Natural killer cell treated with Interleukin-12 subunit alpha and Interleukin-12 subunit beta and Interleukin-15 and Interleukin-18, amount 100 ng/mL, for 72 hours (primary cell): ENCODE results near the gene RBBP4. TPM values are rescaled to one million over a fixed set of nuclear protein-coding genes. Genes with fewer than 3 reads are reported as not detected.

Experiments
- ATAC-seq, 2 donors: fragments of 150-1000 bp; cut with Tn5 transposase in 1 of 2; sonication (Bioruptor Pico), chemical (Tn5 transposase) in 1 of 2; 2 replicates each; pipeline ENCODE4 v1.10.0; 2021
- DNase-seq: peaks from one replicate; pipeline ENCODE4 v3.0.0; 2022; ENCODE audit warnings: low spot score
- H3K27ac Mint-ChIP-seq, 2 donors: 1 replicate in 1 of 2; 2 replicates in 1 of 2; pipeline ENCODE4 v1.8.0; 2022; ENCODE audit warnings: mixed read lengths in 2 of 2, mild to moderate bottlenecking in 1 of 2, moderate library complexity in 1 of 2
- H3K27me3 Mint-ChIP-seq, 2 donors: 1 replicate in 1 of 2; 2 replicates in 1 of 2; pipeline ENCODE4 v1.8.0; 2022; ENCODE audit warnings: mixed read lengths in 2 of 2
- H3K36me3 Mint-ChIP-seq: one replicate; pipeline ENCODE4 v1.8.0; 2022; ENCODE audit warnings: mixed read lengths
- H3K4me1 Mint-ChIP-seq, 2 donors: 1 replicate in 1 of 2; 2 replicates in 1 of 2; pipeline ENCODE4 v1.8.0; 2022; ENCODE audit warnings: low read depth in 2 of 2, mixed read lengths in 2 of 2, mild to moderate bottlenecking in 1 of 2
- H3K4me3 Mint-ChIP-seq: one replicate; pipeline ENCODE4 v1.8.0; 2022; ENCODE audit warnings: mixed read lengths
- H3K9me3 Mint-ChIP-seq: 2 replicates; pipeline ENCODE4 v1.8.0; 2022; ENCODE audit warnings: mixed read lengths
- total RNA-seq, 2 donors: library from RNA; stranded (reverse); gene quantifications; one replicate each; pipeline ENCODE4 v1.2.3, GENCODE V29; 2022

The RBBP4 gene
- total RNA-seq: 100 to 1,000 TPM; 228 to 244 TPM

DNA sequence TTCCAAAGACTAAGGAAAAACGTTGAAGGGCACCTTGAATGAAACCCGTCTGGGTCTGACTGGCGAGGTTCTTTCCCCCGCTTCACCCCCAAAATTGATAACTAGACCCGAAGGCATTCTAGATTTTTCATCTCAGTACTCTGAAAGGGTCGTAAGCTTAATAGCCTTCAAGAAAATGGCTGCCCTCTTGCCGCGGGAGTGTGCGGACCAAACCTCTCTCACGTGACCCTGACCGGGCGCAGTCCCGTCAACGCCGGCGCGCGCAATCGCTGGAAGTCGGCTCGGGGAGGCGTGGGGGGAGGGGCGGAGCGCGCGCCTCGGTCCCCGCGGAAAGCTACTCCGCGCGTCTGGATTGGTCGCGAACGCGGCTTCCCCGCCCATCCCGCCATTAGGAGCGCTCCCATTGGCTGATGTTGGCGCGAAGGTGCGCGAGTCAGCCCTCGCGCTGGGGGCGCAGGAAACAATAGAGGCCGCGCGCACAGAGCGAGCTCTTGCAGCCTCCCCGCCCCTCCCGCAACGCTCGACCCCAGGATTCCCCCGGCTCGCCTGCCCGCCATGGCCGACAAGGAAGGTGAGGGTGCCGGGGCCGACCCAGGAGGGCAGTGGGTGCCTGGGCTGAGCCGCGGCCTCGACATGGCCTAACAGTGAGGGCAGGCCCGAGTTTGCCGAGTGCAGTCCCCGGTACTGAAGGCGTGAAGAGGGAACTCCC is at the start of gene RBBP4:
RBBP4 (plus strand) TSS at position 457 of the 709 bp plus-strand sequence; CDS start at position 556, 99 bp downstream.
- Mint-ChIP-seq H3K9me3 (no peaks in the 10 kb centered on the region), H3K4me1 (peaks cover 35 to 48% of the 10 kb centered on the region in 2 donors), H3K4me3 (peak within 1 kb of the TSS; percentile 99), H3K27me3 (no peaks in the 10 kb centered on the region), H3K36me3 (peaks cover 19% of the 10 kb centered on the region), H3K27ac (peak within 1 kb of the TSS; percentile 97 to 100)
- ATAC-seq (peak; percentile 95), DNase-seq (peak; percentile 99)

DNA sequence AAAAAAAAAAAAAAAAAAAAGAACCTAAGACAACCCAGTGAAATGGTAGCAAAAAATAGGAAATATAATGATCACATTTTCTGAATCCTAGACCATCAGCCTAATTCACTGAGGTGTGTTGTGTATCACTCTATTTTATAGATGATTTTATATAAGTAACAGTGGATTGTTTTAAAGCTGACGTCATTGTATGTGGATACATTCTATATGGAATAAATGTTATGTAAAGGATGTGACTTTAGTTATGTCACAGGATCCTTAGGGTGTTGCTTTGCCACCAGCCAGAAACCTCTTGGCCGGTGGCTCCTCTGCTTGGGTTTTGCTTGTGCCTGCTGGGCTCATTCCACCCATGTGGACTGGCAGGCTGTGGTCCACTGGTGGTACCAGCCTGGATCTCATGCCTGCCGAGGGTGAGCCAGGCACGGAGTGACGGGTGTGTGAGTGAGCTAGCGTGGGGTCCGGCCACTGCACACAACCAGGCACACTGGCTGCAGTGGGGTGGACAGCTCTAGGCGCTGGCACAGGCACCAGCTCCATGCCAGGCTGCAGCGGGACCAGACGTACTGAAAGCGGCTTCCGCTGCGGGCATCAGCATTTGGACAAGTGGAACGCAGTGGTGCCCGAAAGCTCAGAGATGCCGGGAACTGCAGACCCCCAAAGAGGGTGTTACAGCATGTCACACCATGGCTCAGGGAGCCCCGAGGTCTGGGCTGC is 45.1 kb upstream of the RBBP4 start:
- H3K27me3 Mint-ChIP-seq: no peaks in the 10 kb centered on the region
- no peak overlapping the region for H3K27ac Mint-ChIP-seq
- H3K36me3 Mint-ChIP-seq: no peaks in the 10 kb centered on the region
- DNase-seq (no peak), ATAC-seq (peak in 1 of 2 donors; percentile 43)
- H3K9me3 Mint-ChIP-seq: no peaks in the 10 kb centered on the region
- no peak overlapping the region for H3K4me3 Mint-ChIP-seq
- H3K4me1 Mint-ChIP-seq: no peaks in the 10 kb centered on the region

DNA sequence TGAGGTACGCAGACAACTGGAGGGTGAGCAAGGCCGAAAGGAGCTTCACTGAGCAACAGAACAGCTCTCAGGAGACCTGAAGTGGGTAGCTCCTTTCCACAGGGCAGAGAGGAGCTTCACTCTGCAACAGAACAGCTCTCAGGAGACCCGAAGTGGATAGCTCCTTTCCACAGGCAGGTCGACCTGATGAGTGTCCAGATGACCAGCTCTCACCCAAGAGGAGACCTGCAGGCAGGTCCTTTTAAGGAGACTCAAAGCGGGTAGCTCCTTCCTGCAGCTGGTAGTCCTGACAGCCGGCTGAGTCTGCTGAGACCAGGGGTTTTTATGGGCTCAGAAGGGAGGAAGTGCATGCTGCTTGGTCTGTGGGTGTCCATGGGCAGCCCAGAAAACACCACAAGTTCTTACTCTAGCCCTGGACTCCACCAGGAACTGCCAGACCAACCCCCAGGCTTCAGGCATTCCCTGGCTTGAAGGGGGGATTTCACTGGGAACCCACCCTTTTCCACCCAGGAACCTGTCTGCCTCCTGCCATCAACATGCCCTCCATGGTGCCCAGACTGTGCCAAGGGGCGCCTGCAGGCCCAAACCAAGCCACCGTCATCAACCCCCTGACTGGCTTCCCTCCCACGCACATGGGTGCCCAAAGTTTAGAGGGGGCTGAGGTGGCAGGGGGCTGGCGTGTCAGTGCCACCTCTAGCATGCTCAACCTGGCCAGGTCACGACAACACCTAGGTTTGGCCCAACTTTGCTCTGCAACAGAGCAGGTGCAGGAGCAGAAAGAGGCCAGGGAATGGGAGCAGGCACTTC is 44.2 kb upstream of the RBBP4 start:
- H3K4me3 Mint-ChIP-seq: no peak overlapping the region
- DNase-seq (no peak), ATAC-seq (no peak)
- no peak overlapping the region for H3K27ac Mint-ChIP-seq
- no peaks in the 10 kb centered on the region for H3K27me3 Mint-ChIP-seq
- no peaks in the 10 kb centered on the region for H3K36me3 Mint-ChIP-seq
- no peaks in the 10 kb centered on the region for H3K9me3 Mint-ChIP-seq
- H3K4me1 Mint-ChIP-seq: no peaks in the 10 kb centered on the region

DNA sequence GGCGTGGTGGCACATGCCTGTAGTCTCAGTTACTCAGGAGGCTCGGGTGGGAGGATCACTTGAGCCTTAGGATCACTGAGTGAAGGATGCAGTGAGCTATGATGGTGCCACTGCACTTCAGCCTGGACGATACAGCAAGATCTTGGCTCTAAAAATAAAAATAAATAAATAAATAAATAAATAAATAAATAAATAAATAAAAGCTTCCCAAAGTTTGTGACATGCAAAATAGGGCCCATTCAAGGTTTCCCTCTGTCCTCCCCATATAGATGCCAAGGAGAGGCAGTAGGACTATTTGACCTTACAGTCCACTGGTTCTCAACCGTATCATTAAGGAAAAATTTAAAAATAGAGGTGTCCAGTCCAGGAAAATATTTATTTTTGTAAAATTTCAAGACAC is 41.8 kb upstream of the RBBP4 start:
- Mint-ChIP-seq H3K27ac (no peak overlapping the region), H3K9me3 (no peaks in the 10 kb centered on the region), H3K36me3 (no peaks in the 10 kb centered on the region), H3K4me1 (peaks cover 4 to 6% of the 10 kb centered on the region in 2 donors), H3K27me3 (no peaks in the 10 kb centered on the region), H3K4me3 (no peak overlapping the region)
- ATAC-seq: no peak
- DNase-seq: no peak

DNA sequence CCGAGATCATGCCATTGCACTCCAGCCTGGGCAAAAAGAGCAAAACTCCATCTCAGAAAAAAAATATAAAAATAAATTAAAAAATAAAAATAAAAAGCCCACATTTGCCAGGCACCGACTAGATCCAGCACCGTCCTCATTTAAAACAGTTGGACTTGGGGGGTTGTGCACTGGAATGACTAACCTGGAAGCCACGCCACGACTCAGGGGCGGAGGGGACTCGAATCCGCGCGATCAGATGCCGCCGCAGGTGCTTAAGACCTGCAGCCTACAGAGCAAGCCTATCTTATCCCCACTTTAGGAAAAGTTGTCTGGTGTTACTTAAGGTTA is 39.2 kb upstream of the RBBP4 start:
- Mint-ChIP-seq H3K36me3 (no peaks in the 10 kb centered on the region), H3K27me3 (no peaks in the 10 kb centered on the region), H3K9me3 (no peaks in the 10 kb centered on the region), H3K4me3 (peak overlapping the region; percentile 44), H3K4me1 (peaks cover 4 to 6% of the 10 kb centered on the region in 2 donors), H3K27ac (no peak overlapping the region)
- ATAC-seq (no peak), DNase-seq (no peak)

DNA sequence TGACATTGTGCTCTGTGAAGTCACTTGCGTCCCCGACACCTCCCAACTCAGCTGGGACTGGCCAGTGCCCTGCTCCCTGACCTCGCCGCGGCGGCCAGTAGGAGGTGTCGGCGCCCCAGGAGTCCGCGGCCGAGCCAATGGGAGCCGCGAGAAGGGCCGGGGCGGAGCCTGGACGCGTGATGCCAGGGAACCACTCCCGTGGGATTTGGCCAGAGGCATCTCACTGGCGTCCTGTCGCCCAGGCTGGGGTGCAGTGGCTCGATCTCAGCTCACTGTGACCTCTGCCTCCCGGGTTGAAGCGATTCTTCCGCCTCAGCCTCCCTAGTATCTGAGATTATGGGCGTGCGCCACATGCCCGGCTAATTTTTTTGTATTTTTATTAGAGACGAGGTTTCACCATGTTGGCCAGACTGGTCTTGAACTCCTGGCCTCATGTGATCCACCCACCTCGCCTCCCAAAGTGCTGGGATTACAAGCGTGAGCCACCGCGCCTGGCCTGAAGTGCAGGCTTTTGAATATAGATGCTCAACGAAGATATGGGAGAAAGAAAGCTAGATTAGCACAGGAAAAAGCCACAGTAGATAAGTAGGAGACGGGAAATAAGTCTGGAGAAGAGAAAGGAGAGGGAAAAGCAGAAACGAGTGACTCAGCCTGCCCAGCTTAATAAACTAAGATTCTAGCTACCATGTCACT is 38.7 kb upstream of the RBBP4 start:
- H3K27me3 Mint-ChIP-seq: no peaks in the 10 kb centered on the region
- H3K4me1 Mint-ChIP-seq: peaks cover 4 to 6% of the 10 kb centered on the region in 2 donors
- ATAC-seq (peak; percentile 98 to 100), DNase-seq (peak; percentile 86)
- peak overlapping the region; percentile 44 for H3K4me3 Mint-ChIP-seq
- H3K36me3 Mint-ChIP-seq: no peaks in the 10 kb centered on the region
- no peaks in the 10 kb centered on the region for H3K9me3 Mint-ChIP-seq
- peak overlapping the region in 1 of 2 donors; percentile 88 for H3K27ac Mint-ChIP-seq

DNA sequence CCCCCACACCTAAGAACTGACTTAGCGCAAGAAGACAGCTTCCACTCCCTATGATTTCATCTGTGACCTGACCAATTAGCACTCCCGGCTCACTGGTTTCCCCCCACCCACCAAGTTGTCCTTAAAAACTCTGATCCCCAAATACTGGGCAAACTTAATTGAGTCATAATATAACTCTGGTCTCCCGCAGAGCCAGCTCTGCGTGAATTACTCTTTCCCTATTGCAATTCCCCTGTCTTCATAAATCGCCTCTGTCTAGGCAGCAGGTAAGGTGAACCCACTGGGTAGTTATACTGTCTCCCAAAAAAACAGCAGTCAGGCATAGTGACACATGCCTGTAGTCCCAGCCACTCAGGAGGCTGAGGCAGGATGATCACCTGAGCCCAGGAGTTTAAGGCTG is 37.5 kb upstream of the RBBP4 start:
- Mint-ChIP-seq H3K36me3 (no peaks in the 10 kb centered on the region), H3K9me3 (no peaks in the 10 kb centered on the region), H3K27me3 (no peaks in the 10 kb centered on the region), H3K27ac (peak overlapping the region in 1 of 2 donors; percentile 53), H3K4me3 (peak overlapping the region; percentile 40), H3K4me1 (peaks cover 4 to 6% of the 10 kb centered on the region in 2 donors)
- DNase-seq (no peak), ATAC-seq (no peak)

DNA sequence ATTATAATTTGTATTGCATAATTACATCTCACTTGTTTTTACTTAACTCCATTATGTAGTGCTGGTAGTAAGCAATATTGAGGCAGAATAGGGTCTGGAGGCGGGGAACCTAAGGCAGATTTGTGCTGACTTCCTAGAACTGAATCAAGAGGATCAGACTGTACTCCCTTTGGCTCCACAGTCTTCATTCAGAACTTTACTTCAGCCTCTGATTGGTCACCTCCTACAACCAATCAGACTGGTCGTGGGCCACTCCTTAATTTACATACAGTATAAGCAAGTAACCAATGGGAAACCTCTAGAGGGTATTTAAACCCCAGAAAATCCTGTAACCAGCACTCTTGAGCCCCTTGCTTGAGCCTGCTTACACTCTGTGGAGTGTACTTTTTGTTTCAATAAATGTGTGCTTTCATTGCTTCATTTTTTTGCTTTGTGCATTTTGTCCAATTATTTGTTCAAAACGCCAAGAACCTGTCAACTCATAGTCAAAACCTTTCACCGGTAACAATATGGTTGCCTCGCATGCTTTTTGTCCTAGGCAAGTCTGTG is 32.3 kb upstream of the RBBP4 start:
- H3K36me3 Mint-ChIP-seq: peaks cover 8% of the 10 kb centered on the region
- no peaks in the 10 kb centered on the region for H3K9me3 Mint-ChIP-seq
- no peaks in the 10 kb centered on the region for H3K27me3 Mint-ChIP-seq
- H3K4me3 Mint-ChIP-seq: no peak overlapping the region
- DNase-seq: no peak
- no peak for ATAC-seq
- no peak overlapping the region for H3K27ac Mint-ChIP-seq
- H3K4me1 Mint-ChIP-seq: peaks cover 12 to 14% of the 10 kb centered on the region in 2 donors

DNA sequence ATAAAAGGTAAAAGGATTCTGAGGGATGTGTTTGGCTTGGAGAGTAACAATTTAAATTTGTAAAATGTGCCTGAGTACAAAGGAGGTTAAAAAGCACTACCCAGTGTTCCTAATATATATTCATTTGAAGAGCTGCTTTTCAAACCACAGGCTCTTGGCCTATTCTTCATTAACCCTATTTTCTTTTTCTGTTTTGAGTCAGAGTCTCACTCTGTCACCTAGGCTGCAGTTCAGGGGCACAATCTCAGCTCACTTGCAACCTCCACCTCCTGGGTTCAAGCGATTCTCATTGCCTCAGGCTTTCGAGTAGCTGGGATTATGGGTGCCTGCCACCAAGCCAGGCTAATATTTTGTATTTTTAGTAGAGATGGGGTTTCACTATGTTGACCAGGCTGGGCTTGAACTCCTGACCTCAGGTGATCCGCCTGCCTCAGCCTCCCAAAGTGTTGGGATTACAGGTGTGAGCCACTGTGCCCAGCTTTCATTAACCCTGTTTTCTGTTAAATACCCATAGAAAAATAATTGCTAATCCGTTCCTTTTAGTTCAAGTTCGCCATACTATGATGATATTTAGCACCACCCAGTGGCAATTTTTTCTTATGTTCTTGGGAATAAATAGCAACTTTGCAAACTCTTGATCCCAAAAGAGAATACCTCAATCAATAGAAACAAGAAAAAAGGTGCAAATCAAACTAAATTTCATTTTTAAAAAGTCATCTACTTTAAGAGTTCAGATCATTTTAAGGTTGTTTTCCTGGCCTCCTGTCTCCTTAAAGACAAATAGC is 31.1 kb upstream of the RBBP4 start:
- ATAC-seq: peak in 1 of 2 donors; percentile 67
- peaks cover 9% of the 10 kb centered on the region for H3K36me3 Mint-ChIP-seq
- peaks cover 19 to 21% of the 10 kb centered on the region in 2 donors for H3K4me1 Mint-ChIP-seq
- H3K27me3 Mint-ChIP-seq: no peaks in the 10 kb centered on the region
- no peaks in the 10 kb centered on the region for H3K9me3 Mint-ChIP-seq
- peak overlapping the region; percentile 21 for H3K4me3 Mint-ChIP-seq
- H3K27ac Mint-ChIP-seq: no peak overlapping the region
- no peak for DNase-seq

DNA sequence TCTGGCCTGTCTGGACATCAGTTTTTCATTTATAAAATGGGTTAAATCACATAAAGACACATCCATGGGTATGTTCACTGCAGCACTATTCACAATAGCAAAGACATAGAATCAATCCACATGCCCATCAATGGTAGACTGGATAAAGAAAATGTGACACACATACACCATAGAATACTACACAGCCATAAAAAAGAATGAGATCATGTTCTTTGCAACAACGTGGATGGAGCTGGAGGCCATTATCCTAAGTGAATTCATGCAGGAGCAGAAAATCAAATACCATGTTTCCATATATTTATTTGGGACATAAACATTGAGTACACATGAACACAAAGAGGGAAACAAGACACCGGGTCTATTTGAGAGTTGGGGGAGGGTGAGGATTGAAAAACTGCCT is 28.8 kb upstream of the RBBP4 start:
- Mint-ChIP-seq H3K36me3 (peaks cover 9% of the 10 kb centered on the region), H3K9me3 (no peaks in the 10 kb centered on the region), H3K4me3 (no peak overlapping the region), H3K4me1 (peaks cover 24% of the 10 kb centered on the region in 2 donors), H3K27me3 (no peaks in the 10 kb centered on the region), H3K27ac (no peak overlapping the region)
- DNase-seq (no peak), ATAC-seq (no peak)

DNA sequence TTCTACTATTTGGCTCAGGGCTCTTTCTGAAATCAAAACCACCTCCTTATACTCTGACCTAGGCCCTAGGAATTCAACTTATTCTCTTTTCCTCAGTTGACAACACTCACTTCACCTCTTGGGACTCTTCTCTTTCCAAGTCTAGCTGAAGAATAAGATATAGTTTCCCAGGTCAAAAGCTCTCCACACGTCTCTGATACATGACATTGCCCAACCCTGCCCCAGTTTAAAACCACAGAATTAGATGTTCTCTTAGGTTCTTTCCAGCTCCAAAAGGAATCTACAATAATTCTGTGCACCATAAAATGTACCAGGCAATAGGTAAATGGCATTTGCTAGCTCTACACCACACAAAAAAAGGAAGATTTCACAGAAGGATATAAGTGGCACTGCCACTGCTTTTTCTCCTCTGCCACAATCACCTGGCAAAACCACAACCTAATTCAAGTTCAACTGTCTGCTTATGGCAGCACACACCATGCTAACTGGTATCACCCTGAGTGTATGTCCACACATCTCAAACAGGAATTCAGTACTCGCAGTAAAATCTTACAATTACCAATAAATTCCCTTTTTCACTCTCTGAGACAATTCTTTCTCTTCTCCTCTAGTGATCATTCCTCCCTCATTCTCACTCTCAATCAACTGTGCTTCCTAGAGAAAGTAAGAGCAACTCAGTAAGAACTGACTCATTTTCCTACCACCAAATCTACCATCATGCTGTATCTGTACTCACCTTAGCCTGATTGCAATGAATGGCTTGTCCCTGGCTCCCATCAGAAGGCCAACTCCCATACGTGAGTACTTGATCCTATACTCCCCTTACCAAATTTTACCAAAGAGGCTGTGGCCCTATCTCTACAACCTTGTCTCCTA is 28.0 kb upstream of the RBBP4 start:
- ATAC-seq (peak; percentile 69 to 74), DNase-seq (no peak)
- Mint-ChIP-seq H3K27me3 (no peaks in the 10 kb centered on the region), H3K4me1 (peaks cover 31 to 32% of the 10 kb centered on the region in 2 donors), H3K36me3 (peaks cover 9% of the 10 kb centered on the region), H3K27ac (peak overlapping the region; percentile 10 to 54), H3K9me3 (no peaks in the 10 kb centered on the region), H3K4me3 (peak overlapping the region; percentile 69)

DNA sequence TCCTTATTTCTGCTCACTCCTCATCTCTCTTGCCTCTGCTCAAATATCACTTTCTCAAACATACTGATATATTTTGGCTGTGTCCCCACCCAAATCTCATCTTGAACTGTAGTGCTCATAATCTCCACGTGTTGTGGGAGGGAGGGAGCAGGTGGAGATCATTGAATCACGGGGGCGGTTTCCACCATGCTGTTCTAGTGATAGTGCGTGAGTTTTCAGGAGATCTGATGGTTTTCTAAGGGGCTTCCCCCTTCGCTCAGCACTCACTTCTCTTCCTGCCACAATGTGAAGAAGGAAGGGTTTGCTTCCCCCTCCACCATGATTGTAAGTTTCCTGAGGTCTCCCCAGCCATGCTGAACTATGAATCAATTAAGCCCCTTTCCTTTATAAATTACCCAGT is 27.2 kb upstream of the RBBP4 start:
- peaks cover 31 to 33% of the 10 kb centered on the region in 2 donors for H3K4me1 Mint-ChIP-seq
- peaks cover 9% of the 10 kb centered on the region for H3K36me3 Mint-ChIP-seq
- H3K4me3 Mint-ChIP-seq: peak overlapping the region; percentile 69
- H3K27ac Mint-ChIP-seq: peak overlapping the region; percentile 10 to 54
- H3K27me3 Mint-ChIP-seq: no peaks in the 10 kb centered on the region
- peak in 1 of 2 donors; percentile 4 for ATAC-seq
- H3K9me3 Mint-ChIP-seq: no peaks in the 10 kb centered on the region
- no peak for DNase-seq
